Ectodermal cell (in vitro differentiated cells): ENCODE data around the gene WWOX.
"Not testable (repeated sequence)": the region's sequence is repeated elsewhere in the genome, so short reads cannot be mapped to it uniquely, and the experiment has no call there.

Experiments used
- H3K27ac ChIP-seq: 2 replicates; pipeline ENCODE4 v1.7.0; 2013; ENCODE audit warnings: mild to moderate bottlenecking, low read depth, low read length; ENCODE audit not compliant: insufficient read depth, poor library complexity, severe bottlenecking
- H3K27me3 ChIP-seq: 2 replicates; pipeline ENCODE4 v1.7.0; 2013; ENCODE audit warnings: mild to moderate bottlenecking, low read length; ENCODE audit not compliant: insufficient read depth, control insufficient read depth, poor library complexity, severe bottlenecking
- H3K36me3 ChIP-seq: one replicate; pipeline ENCODE4 v1.7.0; 2013; ENCODE audit warnings: low read length; ENCODE audit not compliant: control insufficient read depth, insufficient read depth
- H3K4me1 ChIP-seq: one replicate; pipeline ENCODE4 v1.7.0; 2013; ENCODE audit warnings: low read length; ENCODE audit not compliant: control insufficient read depth, insufficient read depth
- H3K4me3 ChIP-seq: 2 replicates; pipeline ENCODE4 v1.7.0; 2013; ENCODE audit warnings: low read depth, low read length, control low read depth; ENCODE audit not compliant: insufficient read depth
- H3K9me3 ChIP-seq: 2 replicates; pipeline ENCODE4 v1.7.0; 2013; ENCODE audit warnings: mild to moderate bottlenecking, low read length, moderate library complexity; ENCODE audit not compliant: control insufficient read depth
- WGBS, 2 experiments: methylation state at CpG; one replicate each; pipeline ENCODE4 v1.1.7; 2013; ENCODE audit warnings: missing lambda C conversion rate in 2 of 2; 5-methylcytosine and 5-hydroxymethylcytosine counted together

The WWOX gene

GRCh38 chr16:78677181-78677731, 577.8 kb downstream of the WWOX start:
- Histone ChIP-seq H3K4me1 (no peaks in the 10 kb centered on the region), H3K27ac (no peak overlapping the region), H3K27me3 (no peaks in the 10 kb centered on the region), H3K36me3 (no peaks in the 10 kb centered on the region), H3K4me3 (no peak overlapping the region), H3K9me3 (no peaks in the 10 kb centered on the region)
- WGBS, 2 experiments = 82 to 87% methylated on average over 4 of the region's 4 CpGs

DNA sequence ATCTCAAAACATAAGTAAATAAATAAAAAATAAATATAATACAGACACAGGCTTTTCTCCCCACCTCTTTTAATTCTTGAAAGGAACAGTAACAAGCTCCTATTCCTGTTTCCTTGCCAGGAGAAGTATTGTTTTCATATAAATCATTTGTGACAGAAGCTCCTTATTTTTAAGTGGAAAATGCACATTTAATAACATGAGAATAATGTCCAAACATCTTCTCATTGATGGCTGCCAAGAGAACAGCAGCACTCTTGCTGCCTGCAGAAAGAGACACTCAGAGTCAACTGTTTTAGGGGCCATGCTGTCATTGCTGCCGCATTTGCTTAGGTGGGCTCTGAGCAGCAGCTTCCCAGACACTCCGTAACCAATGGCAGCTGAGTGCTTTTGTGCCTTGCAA, 580.1 kb downstream of the WWOX start:
- Histone ChIP-seq H3K27me3 (no peaks in the 10 kb centered on the region), H3K9me3 (no peaks in the 10 kb centered on the region), H3K27ac (no peak overlapping the region), H3K4me1 (no peaks in the 10 kb centered on the region), H3K4me3 (no peak overlapping the region), H3K36me3 (no peaks in the 10 kb centered on the region)
- WGBS, 2 experiments = 90 to 95% methylated on average over 2 of the region's 2 CpGs

GRCh38 chr16:78681743-78682142, 582.3 kb downstream of the WWOX start:
- no peak overlapping the region for H3K4me3 ChIP-seq
- H3K9me3 ChIP-seq = no peaks in the 10 kb centered on the region
- WGBS, 2 experiments = 77 to 83% methylated on average over 7 to 8 of the region's 8 CpGs
- H3K36me3 ChIP-seq = no peaks in the 10 kb centered on the region
- H3K27ac ChIP-seq = no peak overlapping the region
- no peaks in the 10 kb centered on the region for H3K27me3 ChIP-seq
- no peaks in the 10 kb centered on the region for H3K4me1 ChIP-seq

DNA sequence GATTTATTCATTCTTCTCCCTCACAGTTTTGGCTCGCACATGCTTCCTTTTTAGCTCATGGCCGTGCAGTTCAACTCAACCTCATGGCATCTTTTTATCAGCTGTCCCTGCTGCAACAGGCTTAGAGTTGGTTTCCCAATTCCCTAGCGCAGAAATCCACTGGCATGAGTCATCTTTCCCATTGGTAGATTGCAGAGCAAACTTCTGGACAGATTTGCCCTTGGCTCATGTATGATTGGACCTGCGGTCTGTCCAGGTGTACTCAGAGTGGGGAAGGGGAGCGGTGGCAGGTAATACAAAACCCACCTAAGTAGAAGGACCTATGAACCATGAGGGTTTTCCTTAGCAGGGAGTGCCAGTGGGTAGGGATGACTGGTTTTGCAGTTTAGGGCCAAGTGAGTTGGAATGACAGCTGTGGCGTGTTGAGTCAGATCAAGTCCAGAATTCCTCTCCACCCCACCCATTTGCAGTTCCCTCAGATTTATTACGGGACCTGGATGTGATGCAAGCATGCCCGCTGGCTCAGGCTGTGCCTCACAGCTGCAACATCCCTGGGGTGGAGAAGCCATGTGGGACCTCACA, 584.7 kb downstream of the WWOX start:
- H3K36me3 ChIP-seq = no peaks in the 10 kb centered on the region
- H3K4me3 ChIP-seq = no peak overlapping the region
- H3K9me3 ChIP-seq = no peaks in the 10 kb centered on the region
- no peak overlapping the region for H3K27ac ChIP-seq
- H3K4me1 ChIP-seq = no peaks in the 10 kb centered on the region
- WGBS, 2 experiments = 95 to 96% methylated on average over 8 of the region's 8 CpGs
- H3K27me3 ChIP-seq = no peaks in the 10 kb centered on the region

- Histone ChIP-seq H3K36me3 (no peaks in the 10 kb centered on the region), H3K9me3 (no peaks in the 10 kb centered on the region), H3K27ac (no peak overlapping the region), H3K4me3 (no peak overlapping the region), H3K27me3 (no peaks in the 10 kb centered on the region), H3K4me1 (no peaks in the 10 kb centered on the region)
- WGBS, 2 experiments = 93 to 94% methylated on average over 5 of the region's 5 CpGs
Measured at GRCh38 chr16:78684655-78685375, 585.4 kb downstream of the WWOX start.

DNA sequence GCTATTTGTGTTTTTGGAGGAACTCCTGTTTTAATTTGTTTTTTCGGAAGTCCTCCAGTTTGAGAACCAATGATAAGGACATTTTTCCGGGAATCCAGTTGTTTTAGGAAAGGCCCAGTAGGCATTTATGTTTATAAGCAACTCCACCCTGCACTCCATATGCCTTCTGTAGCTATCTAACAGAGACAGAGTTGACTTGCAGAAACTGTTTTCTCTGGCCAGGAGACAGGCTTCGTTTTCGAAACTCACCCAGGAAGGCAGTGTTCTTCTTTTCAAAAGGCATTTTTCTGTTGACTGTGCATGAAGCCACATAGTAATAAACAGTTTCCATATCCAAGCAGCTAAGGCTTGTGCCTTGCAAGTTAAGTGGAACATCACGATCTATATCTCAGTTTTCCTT, 587.1 kb downstream of the WWOX start:
- Histone ChIP-seq H3K4me1 (no peaks in the 10 kb centered on the region), H3K27me3 (no peaks in the 10 kb centered on the region), H3K36me3 (no peaks in the 10 kb centered on the region), H3K27ac (no peak overlapping the region), H3K4me3 (no peak overlapping the region), H3K9me3 (no peaks in the 10 kb centered on the region)
- WGBS, 2 experiments = 89 to 91% methylated on average over 5 of the region's 5 CpGs

GRCh38 chr16:78689028-78689427, 589.6 kb downstream of the WWOX start:
- Histone ChIP-seq H3K36me3 (no peaks in the 10 kb centered on the region), H3K4me3 (no peak overlapping the region), H3K27me3 (no peaks in the 10 kb centered on the region), H3K27ac (no peak overlapping the region), H3K4me1 (no peaks in the 10 kb centered on the region), H3K9me3 (no peaks in the 10 kb centered on the region)
- whole genome bisulfite sequencing, 2 experiments = 46 to 47% methylated on average over 2 of the region's 2 CpGs

DNA sequence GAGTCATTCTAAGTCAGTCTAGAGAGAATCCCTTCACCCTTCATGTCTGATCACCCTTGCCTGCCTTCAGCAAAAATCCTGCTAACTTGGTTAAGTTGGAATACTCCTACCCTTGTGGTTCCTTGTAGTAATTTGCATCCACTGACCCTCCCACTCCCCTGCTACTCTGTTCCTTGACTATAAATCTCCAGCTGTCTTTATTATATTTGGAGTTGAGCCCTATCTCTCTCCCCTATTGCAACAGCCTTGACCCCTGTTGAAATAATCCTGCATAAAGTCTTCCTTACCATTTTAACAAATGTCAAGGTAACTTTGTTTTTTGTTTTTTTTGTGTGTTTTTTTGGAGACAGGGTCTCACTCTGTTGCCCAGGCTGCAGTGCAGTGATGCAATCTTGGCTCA, 590.1 kb downstream of the WWOX start:
- Histone ChIP-seq H3K4me3 (no peak overlapping the region), H3K36me3 (no peaks in the 10 kb centered on the region), H3K9me3 (no peaks in the 10 kb centered on the region), H3K27ac (no peak overlapping the region), H3K4me1 (no peaks in the 10 kb centered on the region), H3K27me3 (no peaks in the 10 kb centered on the region)

DNA sequence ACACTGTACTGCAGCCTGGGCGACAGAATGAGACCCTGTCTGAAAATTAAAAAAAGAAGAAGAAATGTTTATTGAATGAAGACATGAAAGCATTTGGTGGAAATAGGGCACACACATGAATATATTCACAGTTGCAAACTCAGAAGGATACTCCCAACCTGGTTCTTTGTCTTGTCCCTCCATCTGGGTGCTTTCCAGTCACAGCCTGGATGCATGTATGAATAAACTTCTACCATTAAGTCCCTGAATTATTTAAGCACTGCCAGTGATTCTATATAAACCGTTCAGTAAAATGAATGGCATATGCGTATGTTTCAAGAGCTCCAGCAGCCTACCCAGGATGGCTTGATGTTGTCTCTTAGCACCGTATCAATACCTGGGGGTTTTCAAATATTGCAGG, 591.1 kb downstream of the WWOX start:
- Histone ChIP-seq H3K9me3 (no peaks in the 10 kb centered on the region), H3K36me3 (no peaks in the 10 kb centered on the region), H3K27me3 (no peaks in the 10 kb centered on the region), H3K4me3 (no peak overlapping the region), H3K4me1 (no peaks in the 10 kb centered on the region), H3K27ac (no peak overlapping the region)
- WGBS, 2 experiments = 95 to 97% methylated on average over 4 of the region's 4 CpGs

DNA sequence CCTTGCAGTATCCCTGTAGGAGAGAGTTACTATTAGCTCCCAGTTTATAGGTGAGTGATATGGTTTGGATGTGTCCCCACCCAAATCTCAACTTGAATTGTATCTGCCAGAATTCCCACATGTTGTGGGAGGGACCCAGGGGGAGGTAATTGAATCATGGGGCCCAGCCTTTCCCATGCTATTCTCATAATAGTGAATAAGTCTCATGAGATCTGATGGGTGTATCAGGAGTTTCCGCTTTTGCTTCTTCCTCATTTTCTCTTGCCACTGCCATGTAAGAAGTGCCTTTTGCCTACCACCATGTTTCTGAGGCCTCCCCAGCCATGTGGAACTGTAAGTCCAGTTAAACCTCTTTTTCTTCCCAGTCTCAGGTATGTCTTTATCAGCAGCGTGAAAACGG, 592.3 kb downstream of the WWOX start:
- WGBS, 2 experiments = 93 to 98% methylated on average over 2 to 3 of the region's 3 CpGs
- H3K4me3 ChIP-seq, H3K4me1 ChIP-seq, H3K9me3 ChIP-seq, H3K27ac ChIP-seq, H3K27me3 ChIP-seq, H3K36me3 ChIP-seq: not testable (repeated sequence)
